ENCODE measurements around the gene CAMTA1.

CAMTA1 gene

DNA sequence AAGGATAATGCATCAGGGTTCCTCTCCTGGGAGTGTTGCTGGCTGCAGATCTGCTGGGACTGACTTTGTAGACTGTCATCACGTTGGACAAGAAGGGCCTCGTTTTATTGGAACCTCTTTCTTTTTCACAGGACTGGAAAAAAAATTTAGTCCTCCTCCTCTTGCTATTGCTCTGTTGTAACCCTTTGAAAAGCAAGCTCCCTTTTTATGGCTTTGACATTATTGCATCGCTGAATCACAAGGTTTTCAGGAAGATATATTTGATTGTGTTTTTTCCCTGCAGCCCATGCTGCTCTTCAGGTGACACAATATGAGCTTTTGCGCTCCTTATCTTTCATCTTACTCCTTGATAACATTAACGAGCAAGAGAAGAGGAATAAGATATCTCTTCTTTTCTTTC is 290.9 kb downstream of the CAMTA1 start:
- WGBS (ENCODE audit: extremely low coverage, insufficient coverage, insufficient read length): no CpG with 5 or more reads among the region's 5 CpGs
- H2BK120ac ChIP-seq (ENCODE audit: insufficient read depth, low read length, poor library complexity): no peak overlapping the region
- no peak overlapping the region for H4K91ac ChIP-seq (ENCODE audit: low read depth, low read length)
- H2AFZ ChIP-seq (ENCODE audit: insufficient read depth, low read length, poor library complexity): no peak overlapping the region
- no peak overlapping the region for H4K12ac ChIP-seq (ENCODE audit: low read depth, low read length)
- H4K8ac ChIP-seq (ENCODE audit: low read depth, low read length): no peak overlapping the region
- no peak overlapping the region for H3K23ac ChIP-seq (ENCODE audit: low read length)
- no peaks in the 10 kb centered on the region for H3K79me1 ChIP-seq (ENCODE audit: low read length)
- H3K4me1 ChIP-seq (ENCODE audit: control insufficient read depth in 1 of 2, insufficient read depth in 2 of 2, low read length in 2 of 2): no peaks in the 10 kb centered on the region
- no peak overlapping the region for H2AK5ac ChIP-seq (ENCODE audit: low read length)
- no peak overlapping the region for H3K4ac ChIP-seq (ENCODE audit: low read depth, low read length)
- no peaks in the 10 kb centered on the region for H3K79me2 ChIP-seq (ENCODE audit: control insufficient read depth, insufficient read depth, low read length, poor library complexity)
- no peaks in the 10 kb centered on the region for H3K9me3 ChIP-seq (ENCODE audit: insufficient read depth, low read depth, low read length)
- no peak overlapping the region for H3K9ac ChIP-seq (ENCODE audit: low read length)
- H3K18ac ChIP-seq (ENCODE audit: low read length): no peak overlapping the region
- no peak overlapping the region for H3K4me2 ChIP-seq (ENCODE audit: low read length)
- H3K27me3 ChIP-seq (ENCODE audit: insufficient read depth, low read length): no peaks in the 10 kb centered on the region
- no peak overlapping the region for H3K14ac ChIP-seq (ENCODE audit: low read length)
- H3K4me3 ChIP-seq (ENCODE audit: low read depth, low read length): no peak overlapping the region
- H2BK5ac ChIP-seq (ENCODE audit: low read depth, low read length, poor library complexity): no peak overlapping the region
- H2BK12ac ChIP-seq (ENCODE audit: low read length): no peak overlapping the region
- DNase-seq: no peak
- H3K36me3 ChIP-seq (ENCODE audit: control insufficient read depth in 1 of 2, insufficient read depth in 2 of 2, low read length in 2 of 2): no peaks in the 10 kb centered on the region
- H3K27ac ChIP-seq (ENCODE audit: low read depth, low read length): no peak overlapping the region

DNA sequence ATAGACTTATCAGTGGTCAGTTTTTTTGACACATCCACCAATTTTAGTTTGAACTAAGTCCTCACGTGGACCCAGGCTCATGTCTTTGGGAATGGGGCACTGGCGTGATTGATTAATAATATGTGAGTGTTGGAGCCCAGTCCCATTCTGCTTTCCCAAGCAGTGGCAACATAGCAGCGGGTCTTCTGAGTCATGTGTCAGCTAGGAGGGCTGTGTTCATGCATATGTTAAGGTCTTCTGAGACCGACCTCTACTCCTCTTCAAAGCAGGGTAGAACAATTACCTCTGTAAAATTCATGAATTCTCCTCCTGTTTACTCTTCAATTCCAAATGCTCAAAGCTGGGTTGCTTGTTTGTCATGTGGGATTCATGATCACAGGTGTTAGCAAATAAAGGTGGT is 291.3 kb downstream of the CAMTA1 start:
- H3K14ac ChIP-seq (ENCODE audit: low read length): no peak overlapping the region
- H4K12ac ChIP-seq (ENCODE audit: low read depth, low read length): no peak overlapping the region
- no peaks in the 10 kb centered on the region for H3K36me3 ChIP-seq (ENCODE audit: control insufficient read depth in 1 of 2, insufficient read depth in 2 of 2, low read length in 2 of 2)
- no peak overlapping the region for H3K9ac ChIP-seq (ENCODE audit: low read length)
- no peaks in the 10 kb centered on the region for H3K4me1 ChIP-seq (ENCODE audit: control insufficient read depth in 1 of 2, insufficient read depth in 2 of 2, low read length in 2 of 2)
- no peak overlapping the region for H2AFZ ChIP-seq (ENCODE audit: insufficient read depth, low read length, poor library complexity)
- H2BK5ac ChIP-seq (ENCODE audit: low read depth, low read length, poor library complexity): no peak overlapping the region
- no peak overlapping the region for H3K4ac ChIP-seq (ENCODE audit: low read depth, low read length)
- no CpG with 5 or more reads among the region's 4 CpGs for WGBS (ENCODE audit: extremely low coverage, insufficient coverage, insufficient read length)
- H3K4me2 ChIP-seq (ENCODE audit: low read length): no peak overlapping the region
- no peaks in the 10 kb centered on the region for H3K9me3 ChIP-seq (ENCODE audit: insufficient read depth, low read depth, low read length)
- H3K27ac ChIP-seq (ENCODE audit: low read depth, low read length): no peak overlapping the region
- H3K4me3 ChIP-seq (ENCODE audit: low read depth, low read length): no peak overlapping the region
- H2BK120ac ChIP-seq (ENCODE audit: insufficient read depth, low read length, poor library complexity): no peak overlapping the region
- DNase-seq: no peak
- no peaks in the 10 kb centered on the region for H3K27me3 ChIP-seq (ENCODE audit: insufficient read depth, low read length)
- no peak overlapping the region for H3K18ac ChIP-seq (ENCODE audit: low read length)
- H2AK5ac ChIP-seq (ENCODE audit: low read length): no peak overlapping the region
- H4K8ac ChIP-seq (ENCODE audit: low read depth, low read length): no peak overlapping the region
- no peaks in the 10 kb centered on the region for H3K79me2 ChIP-seq (ENCODE audit: control insufficient read depth, insufficient read depth, low read length, poor library complexity)
- no peak overlapping the region for H3K23ac ChIP-seq (ENCODE audit: low read length)
- no peaks in the 10 kb centered on the region for H3K79me1 ChIP-seq (ENCODE audit: low read length)
- H4K91ac ChIP-seq (ENCODE audit: low read depth, low read length): no peak overlapping the region
- no peak overlapping the region for H2BK12ac ChIP-seq (ENCODE audit: low read length)

DNA sequence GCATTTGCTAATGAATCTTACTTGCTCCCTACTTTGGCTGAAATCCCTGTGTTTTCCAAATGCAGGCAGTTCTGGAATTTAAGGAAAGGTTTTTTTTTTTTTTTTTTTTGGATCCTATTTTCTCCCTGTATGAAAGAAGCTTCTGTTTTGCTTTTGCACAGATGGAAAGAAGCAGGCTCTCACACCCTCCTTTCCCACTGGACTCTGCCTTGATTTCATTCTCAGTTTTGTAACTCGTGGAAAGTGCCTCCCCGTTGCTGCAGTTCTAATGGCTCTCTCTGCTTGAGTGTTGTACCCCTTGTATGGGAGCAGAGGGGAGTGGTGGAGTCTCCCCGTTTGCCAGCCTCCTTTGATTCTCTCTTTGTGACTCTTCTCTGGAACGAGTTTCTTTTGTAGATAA is 291.9 kb downstream of the CAMTA1 start:
- Histone ChIP-seq H2BK12ac (ENCODE audit: low read length) (no peak overlapping the region), H2BK5ac (ENCODE audit: low read depth, low read length, poor library complexity) (no peak overlapping the region), H3K23ac (ENCODE audit: low read length) (no peak overlapping the region), H4K12ac (ENCODE audit: low read depth, low read length) (no peak overlapping the region), H4K91ac (ENCODE audit: low read depth, low read length) (no peak overlapping the region), H2AK5ac (ENCODE audit: low read length) (no peak overlapping the region), H3K18ac (ENCODE audit: low read length) (no peak overlapping the region), H3K9ac (ENCODE audit: low read length) (no peak overlapping the region), H3K27me3 (ENCODE audit: insufficient read depth, low read length) (no peaks in the 10 kb centered on the region), H3K79me2 (ENCODE audit: control insufficient read depth, insufficient read depth, low read length, poor library complexity) (no peaks in the 10 kb centered on the region), H3K27ac (ENCODE audit: low read depth, low read length) (no peak overlapping the region), H3K4me3 (ENCODE audit: low read depth, low read length) (no peak overlapping the region), H3K4ac (ENCODE audit: low read depth, low read length) (no peak overlapping the region), H3K4me2 (ENCODE audit: low read length) (no peak overlapping the region), H3K4me1 (ENCODE audit: control insufficient read depth in 1 of 2, insufficient read depth in 2 of 2, low read length in 2 of 2) (no peaks in the 10 kb centered on the region), H3K14ac (ENCODE audit: low read length) (no peak overlapping the region), H2BK120ac (ENCODE audit: insufficient read depth, low read length, poor library complexity) (no peak overlapping the region), H3K79me1 (ENCODE audit: low read length) (no peaks in the 10 kb centered on the region), H2AFZ (ENCODE audit: insufficient read depth, low read length, poor library complexity) (no peak overlapping the region), H3K36me3 (ENCODE audit: control insufficient read depth in 1 of 2, insufficient read depth in 2 of 2, low read length in 2 of 2) (no peaks in the 10 kb centered on the region), H4K8ac (ENCODE audit: low read depth, low read length) (no peak overlapping the region), H3K9me3 (ENCODE audit: insufficient read depth, low read depth, low read length) (no peaks in the 10 kb centered on the region)
- no CpG with 5 or more reads among the region's 4 CpGs for WGBS (ENCODE audit: extremely low coverage, insufficient coverage, insufficient read length)
- DNase-seq: no peak

DNA sequence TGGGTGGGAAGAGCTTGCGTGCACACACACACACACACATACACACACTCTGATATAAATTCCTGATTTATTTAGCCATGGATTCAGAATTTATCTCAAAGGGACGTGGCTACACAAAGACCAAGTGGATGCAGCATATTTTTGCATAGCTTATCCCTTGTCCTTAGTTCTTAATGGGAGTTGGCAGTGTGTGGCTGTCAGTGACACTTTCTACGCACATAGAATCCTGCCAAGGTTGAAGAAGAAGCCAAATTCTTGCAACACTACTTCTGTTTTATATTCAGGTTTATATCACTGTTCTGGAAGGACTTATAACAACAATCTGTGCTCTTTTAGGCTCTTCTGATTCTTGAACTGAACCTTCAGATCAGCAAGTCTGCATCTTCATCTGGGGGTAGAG is 292.7 kb downstream of the CAMTA1 start:
- Histone ChIP-seq H3K9ac (ENCODE audit: low read length) (no peak overlapping the region), H3K27ac (ENCODE audit: low read depth, low read length) (no peak overlapping the region), H3K79me1 (ENCODE audit: low read length) (no peaks in the 10 kb centered on the region), H3K18ac (ENCODE audit: low read length) (no peak overlapping the region), H3K4me3 (ENCODE audit: low read depth, low read length) (no peak overlapping the region), H2BK120ac (ENCODE audit: insufficient read depth, low read length, poor library complexity) (no peak overlapping the region), H2BK5ac (ENCODE audit: low read depth, low read length, poor library complexity) (no peak overlapping the region), H3K4me1 (ENCODE audit: control insufficient read depth in 1 of 2, insufficient read depth in 2 of 2, low read length in 2 of 2) (no peaks in the 10 kb centered on the region), H3K4me2 (ENCODE audit: low read length) (no peak overlapping the region), H3K27me3 (ENCODE audit: insufficient read depth, low read length) (no peaks in the 10 kb centered on the region), H3K9me3 (ENCODE audit: insufficient read depth, low read depth, low read length) (no peaks in the 10 kb centered on the region), H4K8ac (ENCODE audit: low read depth, low read length) (no peak overlapping the region), H3K36me3 (ENCODE audit: control insufficient read depth in 1 of 2, insufficient read depth in 2 of 2, low read length in 2 of 2) (no peaks in the 10 kb centered on the region), H4K12ac (ENCODE audit: low read depth, low read length) (no peak overlapping the region), H2AFZ (ENCODE audit: insufficient read depth, low read length, poor library complexity) (no peak overlapping the region), H4K91ac (ENCODE audit: low read depth, low read length) (no peak overlapping the region), H2AK5ac (ENCODE audit: low read length) (no peak overlapping the region), H3K23ac (ENCODE audit: low read length) (no peak overlapping the region), H3K4ac (ENCODE audit: low read depth, low read length) (no peak overlapping the region), H3K14ac (ENCODE audit: low read length) (no peak overlapping the region), H3K79me2 (ENCODE audit: control insufficient read depth, insufficient read depth, low read length, poor library complexity) (no peaks in the 10 kb centered on the region), H2BK12ac (ENCODE audit: low read length) (no peak overlapping the region)
- DNase-seq: no peak
- no CpG with 5 or more reads among the region's 3 CpGs for WGBS (ENCODE audit: extremely low coverage, insufficient coverage, insufficient read length)
